Cortex of kidney (tissue), 1 donor: Measurements from ENCODE around the gene RAMACL.

Source experiments
- DNase-seq: peaks from one replicate; lab custom pipeline; 2025; lab: John Stamatoyannopoulos, UW

The RAMACL gene

GRCh38 chr6:166618251-166618650, 31.8 kb upstream of the RAMACL start:
- no peak for DNase-seq

- DNase-seq: no peak
Measured at GRCh38 chr6:166617359-166617758, 30.9 kb upstream of the RAMACL start.

- no peak for DNase-seq
Measured at GRCh38 chr6:166616261-166617238, 30.1 kb upstream of the RAMACL start.

- DNase-seq: no peak
Measured at GRCh38 chr6:166615059-166615770, 28.7 kb upstream of the RAMACL start.

GRCh38 chr6:166614589-166614988, 28.1 kb upstream of the RAMACL start:
- no peak for DNase-seq

GRCh38 chr6:166614171-166614583, 27.7 kb upstream of the RAMACL start:
- no peak for DNase-seq

GRCh38 chr6:166613027-166613426, 26.5 kb upstream of the RAMACL start:
- DNase-seq: no peak

- no peak for DNase-seq
Measured at GRCh38 chr6:166612471-166612881, 26.0 kb upstream of the RAMACL start.

GRCh38 chr6:166611631-166612030, 25.2 kb upstream of the RAMACL start:
- no peak for DNase-seq

GRCh38 chr6:166610069-166610468, 23.6 kb upstream of the RAMACL start:
- DNase-seq: no peak

GRCh38 chr6:166608774-166609173, 22.3 kb upstream of the RAMACL start:
- DNase-seq: no peak

GRCh38 chr6:166605752-166606151, 19.3 kb upstream of the RAMACL start:
- DNase-seq: no peak

GRCh38 chr6:166604911-166605310, 18.4 kb upstream of the RAMACL start:
- no peak for DNase-seq

- no peak for DNase-seq
Measured at GRCh38 chr6:166604328-166604727, 17.9 kb upstream of the RAMACL start.

GRCh38 chr6:166603043-166603690, 16.7 kb upstream of the RAMACL start:
- no peak for DNase-seq

GRCh38 chr6:166601956-166602355, 15.5 kb upstream of the RAMACL start:
- DNase-seq: no peak

- DNase-seq: no peak
Measured at GRCh38 chr6:166600931-166601330, 14.5 kb upstream of the RAMACL start.

GRCh38 chr6:166599205-166599604, 12.7 kb upstream of the RAMACL start:
- DNase-seq: no peak

GRCh38 chr6:166598441-166599138, 12.1 kb upstream of the RAMACL start:
- DNase-seq: no peak

GRCh38 chr6:166597711-166598440, 11.4 kb upstream of the RAMACL start:
- no peak for DNase-seq
